GM23338 (cell line): ENCODE measurements around the gene KRAS. TPM values are rescaled to one million over a fixed set of nuclear protein-coding genes. Genes with fewer than 3 reads are reported as not detected.

ENCODE experiments used
- ATAC-seq: fragments of 200-7000 bp; cut with Tn5 transposase; 3 replicates; pipeline ENCODE4 v1.9.1; 2020
- DNase-seq: peaks from one replicate; pipeline ENCODE4 v3.0.0-alpha.2; 2015; ENCODE audit warnings: low spot score
- H2AFZ ChIP-seq: fragments of 200-600 bp; sonication (generic); 2 replicates; pipeline ENCODE4 v1.8.0; 2016; ENCODE audit warnings: antibody characterized with exemption, mild to moderate bottlenecking, moderate library complexity
- H3F3A ChIP-seq: fragments of 200-600 bp; sonication (generic); replicated peaks from 2 replicates; pipeline ENCODE4 v1.8.0; 2017; ENCODE audit warnings: antibody characterized with exemption, mixed run types, low read depth
- H3K27ac ChIP-seq: fragments of 200-600 bp; sonication (generic); 2 replicates; pipeline ENCODE4 v1.6.1; 2016; ENCODE audit warnings: low read depth
- H3K27me3 ChIP-seq: fragments of 200-600 bp; sonication (generic); 2 replicates; pipeline ENCODE4 v1.8.0; 2016; ENCODE audit warnings: mild to moderate bottlenecking, mixed run types, moderate library complexity; ENCODE audit not compliant: insufficient read depth
- H3K36me3 ChIP-seq: fragments of 200-600 bp; sonication (generic); 2 replicates; pipeline ENCODE4 v1.8.0; 2016; ENCODE audit warnings: mild to moderate bottlenecking; ENCODE audit not compliant: insufficient read depth
- H3K4me1 ChIP-seq: fragments of 200-600 bp; sonication (generic); 2 replicates; pipeline ENCODE4 v1.8.0; 2016; ENCODE audit warnings: mild to moderate bottlenecking, moderate library complexity; ENCODE audit not compliant: insufficient read depth
- H3K4me2 ChIP-seq: fragments of 200-600 bp; sonication (generic); 2 replicates; pipeline ENCODE4 v1.7.1; 2017; ENCODE audit warnings: mixed run types
- H3K4me3 ChIP-seq: fragments of 200-600 bp; sonication (generic); 2 replicates; pipeline ENCODE4 v1.6.1; 2016; ENCODE audit warnings: mixed run types
- H3K79me2 ChIP-seq: fragments of 200-600 bp; sonication (generic); replicated peaks from 2 replicates; pipeline ENCODE4 v1.8.0; 2017; ENCODE audit warnings: mild to moderate bottlenecking; ENCODE audit not compliant: insufficient read depth
- H3K9me2 ChIP-seq: fragments of 200-600 bp; sonication (generic); 2 replicates; pipeline ENCODE4 v1.8.0; 2017; ENCODE audit not compliant: insufficient read depth
- H4K20me1 ChIP-seq: fragments of 200-600 bp; sonication (generic); replicated peaks from 2 replicates; pipeline ENCODE4 v1.8.0; 2017; ENCODE audit warnings: mild to moderate bottlenecking; ENCODE audit not compliant: insufficient read depth
- H3K27ac Mint-ChIP-seq: 2 replicates; pipeline ENCODE4 v1.8.0; 2020; ENCODE audit warnings: inconsistent platforms, mild to moderate bottlenecking, moderate library complexity, mixed read lengths
- H3K27me3 Mint-ChIP-seq: 3 replicates; pipeline ENCODE4 v1.8.0; 2022; ENCODE audit warnings: low read depth, mild to moderate bottlenecking, moderate library complexity, mixed read lengths, inconsistent platforms; ENCODE audit not compliant: insufficient read depth, poor library complexity
- H3K36me3 Mint-ChIP-seq: 3 replicates; pipeline ENCODE4 v1.8.0; 2021; ENCODE audit warnings: low read depth, mild to moderate bottlenecking, inconsistent platforms, moderate library complexity, mixed read lengths
- H3K4me1 Mint-ChIP-seq: 3 replicates; pipeline ENCODE4 v1.8.0; 2020; ENCODE audit warnings: mild to moderate bottlenecking, inconsistent platforms, mixed read lengths
- H3K4me3 Mint-ChIP-seq: 3 replicates; pipeline ENCODE4 v1.8.0; 2021; ENCODE audit warnings: moderate library complexity, mild to moderate bottlenecking, inconsistent platforms, mixed read lengths
- H3K9me3 Mint-ChIP-seq: 3 replicates; pipeline ENCODE4 v1.8.0; 2020; ENCODE audit warnings: moderate library complexity, mild to moderate bottlenecking, inconsistent platforms, mixed read lengths
- CREB1 ChIP-seq: fragments of 250-450 bp; sonication (Bioruptor Pico); IDR thresholded peaks from 2 replicates; pipeline ENCODE4 v1.5.0; 2020; ENCODE audit warnings: low read depth, mild to moderate bottlenecking, moderate library complexity
- CTCF ChIP-seq, 2 experiments: fragments of 200-600 bp in 1 of 2; sonication (generic) in 1 of 2; conservative IDR thresholded peaks; 2 replicates each; pipeline versions ENCODE4 v1.5.1 to v1.6.1; 2016 to 2017; ENCODE audit warnings: antibody characterized with exemption in 2 of 2, low read depth in 2 of 2, mild to moderate bottlenecking in 2 of 2, moderate library complexity in 1 of 2
- ETS1 ChIP-seq: IDR thresholded peaks from 2 replicates; pipeline ENCODE4 v1.6.1; 2016; ENCODE audit warnings: antibody characterized with exemption
- EZH2 ChIP-seq: fragments of 200-600 bp; sonication (generic); IDR thresholded peaks from one replicate; pipeline ENCODE4 v1.8.0; 2017; ENCODE audit warnings: antibody characterized with exemption, mild to moderate bottlenecking, low read depth; ENCODE audit not compliant: unreplicated experiment
- EZH2phosphoT487 ChIP-seq: fragments of 200-600 bp; sonication (generic); IDR thresholded peaks from one replicate; pipeline ENCODE4 v1.8.1; 2018; ENCODE audit warnings: antibody characterized with exemption; ENCODE audit not compliant: unreplicated experiment
- JUNB ChIP-seq: IDR thresholded peaks from one replicate; pipeline ENCODE4 v1.6.1; 2016; ENCODE audit warnings: antibody characterized with exemption; ENCODE audit not compliant: unreplicated experiment
- NANOG ChIP-seq: IDR thresholded peaks from 2 replicates; pipeline ENCODE4 v1.6.1; 2016; ENCODE audit warnings: antibody characterized with exemption, borderline replicate concordance
- POLR2AphosphoS5 ChIP-seq: IDR thresholded peaks from 2 replicates; pipeline ENCODE4 v1.6.1; 2016; ENCODE audit warnings: antibody characterized with exemption, low read depth
- REST ChIP-seq: IDR thresholded peaks from one replicate; pipeline ENCODE4 v1.6.1; 2018; ENCODE audit warnings: antibody characterized with exemption; ENCODE audit not compliant: unreplicated experiment
- STAT1 ChIP-seq: IDR thresholded peaks from one replicate; pipeline ENCODE4 v1.6.1; 2016; ENCODE audit warnings: antibody characterized with exemption; ENCODE audit not compliant: unreplicated experiment
- ZNF114 ChIP-seq: fragments of 250-450 bp; sonication (Bioruptor Pico); IDR thresholded peaks from 2 replicates; pipeline ENCODE4 v1.5.0; 2020; ENCODE audit warnings: mild to moderate bottlenecking, moderate library complexity
- ZNF331 ChIP-seq: fragments of 250-450 bp; sonication (Bioruptor Pico); IDR thresholded peaks from 2 replicates; pipeline ENCODE4 v1.5.0; 2020; ENCODE audit warnings: low read depth, mild to moderate bottlenecking, moderate library complexity
- ZNF462 ChIP-seq: fragments of 250-450 bp; sonication (Bioruptor Pico); IDR thresholded peaks from 2 replicates; pipeline ENCODE4 v1.5.0; 2020; ENCODE audit warnings: mild to moderate bottlenecking, moderate library complexity
- polyA plus RNA-seq: library from polyadenylated mRNA; unstranded; fragments of >200 nt; fragmentation: Nextera tagmentation; extraction: Ambion mirVana; gene quantifications from 2 replicates; pipeline ENCODE4 v1.2.1, GENCODE V29; 2016
- total RNA-seq: library from RNA; depleted of rRNA; stranded (reverse); fragments of >200 nt; shearing (Covaris generic); gene quantifications from 2 replicates; pipeline ENCODE4 v1.2.3, GENCODE V29; 2014

Gene KRAS
- total and polyA plus RNA-seq, 2 experiments from 2014 or later = 54.7 to 131 TPM

GRCh38 chr12:25287610-25288009 is 36.9 kb upstream of the KRAS start:
- ATAC-seq = no peak

More at GRCh38 chr12:25287610-25288009, 36.9 kb upstream of the KRAS start:
- Mint-ChIP-seq H3K9me3 (peaks cover 7% of the 10 kb centered on the region; the same call in 2 of the 3 replicates), H3K27me3 (no peaks in the 10 kb centered on the region), H3K36me3 (no peaks in the 10 kb centered on the region), H3K27ac (no peak overlapping the region), H3K4me1 (no peaks in the 10 kb centered on the region), H3K4me3 (no peak overlapping the region)
- Histone ChIP-seq H3K4me2 (no peak overlapping the region), H2AFZ (no peak overlapping the region), H4K20me1 (no peaks in the 10 kb centered on the region), H3K79me2 (no peaks in the 10 kb centered on the region), H3K4me1 (no peaks in the 10 kb centered on the region), H3K27me3 (no peaks in the 10 kb centered on the region), H3K36me3 (peaks cover 3% of the 10 kb centered on the region; the same call in 1 of the 2 replicates), H3F3A (no peaks in the 10 kb centered on the region), H3K9me2 (no peaks in the 10 kb centered on the region), H3K4me3 (no peak overlapping the region), H3K27ac (no peak overlapping the region)
- DNase-seq = no peak
- no peak for TF ChIP-seq REST
- TF ChIP-seq ZNF114 (CRISPR knock-in tag) = no peak
- no peak for TF ChIP-seq CTCF (conservative IDR thresholded peaks at IDR 0.05; ENCODE audit: low read depth in 2 of 2)
- TF ChIP-seq CREB1 = no peak
- no peak for TF ChIP-seq POLR2AphosphoS5
- TF ChIP-seq ZNF462 (CRISPR knock-in tag) = no peak
- TF ChIP-seq NANOG = no peak
- TF ChIP-seq ZNF331 (CRISPR knock-in tag) = no peak
- TF ChIP-seq STAT1 = no peak
- TF ChIP-seq JUNB = no peak
- no peak for TF ChIP-seq ETS1
- no peak for TF ChIP-seq EZH2
- no peak for TF ChIP-seq EZH2phosphoT487
